K562 (cell line): ENCODE measurements around the gene WWP2. TPM values are rescaled to one million over a fixed set of nuclear protein-coding genes. Genes with fewer than 3 reads are reported as not detected.

ENCODE experiments used
- FUS ChIP-seq: fragments of 200-400 bp; formaldehyde crosslinking; optimal IDR thresholded peaks from 2 replicates; pipeline ENCODE3; 2017; ENCODE audit warnings: low read depth, low read length
- KLF16 ChIP-seq: IDR thresholded peaks from 2 replicates; pipeline ENCODE4 v1.6.1; 2016; ENCODE audit warnings: antibody characterized with exemption
- NCOR1 ChIP-seq: fragments of 450-650 bp; IDR thresholded peaks from 2 replicates; pipeline ENCODE4 v1.6.1; 2016; ENCODE audit warnings: mild to moderate bottlenecking, moderate library complexity
- NR2C2 ChIP-seq, 2 experiments: fragments of 200-800 bp in 1 of 2; sonication (Bioruptor generic) in 1 of 2; sonication (generic) in 1 of 2; formaldehyde crosslinking in 1 of 2; IDR thresholded peaks; 2 replicates each; pipeline versions ENCODE4 v1.6.1 to v1.8.0; 2016 to 2022; ENCODE audit warnings: mild to moderate bottlenecking in 1 of 2, missing compliant biosample characterization in 1 of 2, missing genetic modification characterization in 1 of 2, missing genetic modification reagents in 1 of 2
- NR4A1 ChIP-seq, 2 experiments: fragments of 250-450 bp in 1 of 2; fragments of 450-650 bp in 1 of 2; sonication (Bioruptor Pico) in 1 of 2; IDR thresholded peaks; 2 replicates each; pipeline versions ENCODE4 v1.4.0 to v1.6.1; 2016 to 2020; ENCODE audit warnings: mild to moderate bottlenecking in 2 of 2, missing compliant biosample characterization in 1 of 2, missing genetic modification characterization in 1 of 2, moderate library complexity in 1 of 2
- ZNF589 ChIP-seq: fragments of 200-800 bp; sonication (Bioruptor generic); IDR thresholded peaks from 2 replicates; pipeline ENCODE4 v1.6.1; 2016; ENCODE audit warnings: low read depth, missing genetic modification characterization, missing compliant biosample characterization
- polyA plus RNA-seq, 8 experiments: library from polyadenylated mRNA; depleted of rRNA in 4 of 8; stranded (reverse) in 5 of 8; unstranded in 3 of 8; fragments of >200 nt; fragmentation: Nextera tagmentation in 2 of 8; fragmentation: Illumina TruSeq in 1 of 8; extraction: Ambion mirVana in 2 of 8; extraction: Trizol in 1 of 8; gene quantifications; 2 replicates each; pipeline versions ENCODE4 v1.2.1 to v1.2.3, GENCODE V29; 2011 to 2014; ENCODE audit warnings: inconsistent platforms in 1 of 8, missing spikeins in 1 of 8
- total RNA-seq, 7 experiments: library from RNA; depleted of rRNA in 6 of 7; stranded (reverse); fragments of >200 nt in 6 of 7; fragmentation: Illumina TruSeq in 2 of 7; extraction: Trizol in 2 of 7; gene quantifications; 2 replicates each; pipeline versions ENCODE4 v1.2.1 to v1.2.3, GENCODE V29; 2011 to 2021; ENCODE audit warnings: low replicate concordance in 1 of 7
- TF ChIP-seq, protein P1 (sequence below), 2 experiments: fragments of 450-650 bp; IDR thresholded peaks; 2 replicates each; pipeline ENCODE4 v1.6.1; 2016; ENCODE audit warnings: mild to moderate bottlenecking in 2 of 2, borderline replicate concordance in 1 of 2, low read depth in 1 of 2, moderate library complexity in 1 of 2
- TF ChIP-seq, protein P2 (sequence below): fragments of 250-450 bp; sonication (Bioruptor Pico); IDR thresholded peaks from 2 replicates; pipeline ENCODE4 v1.4.0; 2020; ENCODE audit warnings: mild to moderate bottlenecking, moderate library complexity, borderline replicate concordance
- TF ChIP-seq, protein P3 (sequence below), 2 experiments: fragments of 450-650 bp; conservative IDR thresholded peaks; 2 replicates each; pipeline ENCODE4 v1.6.1; 2017; ENCODE audit warnings: mild to moderate bottlenecking in 2 of 2, moderate library complexity in 2 of 2
- TF ChIP-seq, protein P4 (sequence below), 3 experiments: IDR thresholded peaks in 2 of 3; conservative IDR thresholded peaks in 1 of 3; 2 replicates each; pipeline ENCODE4 v1.5.1; 2011 to 2012; ENCODE audit warnings: low read length in 3 of 3, mild to moderate bottlenecking in 3 of 3, control low read depth in 2 of 3, improper control_type of control experiment in 1 of 3, inconsistent platforms in 1 of 3, low read depth in 1 of 3, mixed read lengths in 1 of 3, moderate library complexity in 1 of 3; ENCODE audit not compliant: insufficient read depth in 2 of 3

The WWP2 gene
- total and polyA plus RNA-seq, 9 of the 15 experiments (the other 6 are each of a cell fraction or from before 2014, with no cell fraction given) = 1.9 to 34.4 (median 14.6) TPM

DNA sequence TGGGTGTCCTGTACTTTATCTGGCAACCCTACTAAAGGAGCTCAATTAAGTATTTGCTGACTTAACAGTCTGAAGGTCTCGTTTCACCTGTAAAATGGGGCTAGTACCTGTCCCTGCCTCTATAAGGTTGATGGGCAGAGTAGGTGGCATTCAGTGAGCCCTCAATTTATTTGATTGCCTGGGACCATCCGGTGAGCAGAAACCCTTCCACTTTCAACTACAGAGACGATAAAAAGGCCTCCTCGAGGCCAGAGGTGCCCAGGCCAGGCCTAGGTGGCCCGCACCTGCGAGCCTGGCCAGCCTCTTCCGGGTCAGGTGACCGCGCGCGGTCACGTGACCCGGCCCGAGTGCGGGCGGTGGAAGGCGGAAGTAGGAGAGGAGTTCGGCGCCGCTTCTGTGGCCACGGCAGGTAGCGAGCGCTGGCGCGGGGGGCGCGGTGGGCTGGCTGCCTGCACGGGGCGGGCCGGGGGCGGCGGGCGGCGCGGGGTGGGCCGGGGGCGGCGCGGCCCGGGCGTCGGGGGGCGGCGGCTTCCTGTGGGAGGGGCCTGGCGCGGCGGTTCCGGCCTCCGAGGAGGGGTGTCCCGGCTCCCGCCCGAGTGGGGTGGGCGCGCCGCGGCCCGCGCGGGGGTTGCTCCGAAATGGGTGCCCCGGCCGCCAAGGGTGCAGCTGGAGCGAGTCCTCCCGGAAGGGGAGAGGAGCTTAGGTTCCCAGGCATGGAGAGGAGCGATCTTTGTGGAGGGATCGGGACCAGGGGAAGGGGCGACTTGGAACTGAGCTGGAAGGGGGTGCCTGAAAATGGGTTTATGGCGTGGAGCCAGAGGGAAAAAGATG lies at the start of gene WWP2 (continued):
- TF ChIP-seq, protein P1, sequence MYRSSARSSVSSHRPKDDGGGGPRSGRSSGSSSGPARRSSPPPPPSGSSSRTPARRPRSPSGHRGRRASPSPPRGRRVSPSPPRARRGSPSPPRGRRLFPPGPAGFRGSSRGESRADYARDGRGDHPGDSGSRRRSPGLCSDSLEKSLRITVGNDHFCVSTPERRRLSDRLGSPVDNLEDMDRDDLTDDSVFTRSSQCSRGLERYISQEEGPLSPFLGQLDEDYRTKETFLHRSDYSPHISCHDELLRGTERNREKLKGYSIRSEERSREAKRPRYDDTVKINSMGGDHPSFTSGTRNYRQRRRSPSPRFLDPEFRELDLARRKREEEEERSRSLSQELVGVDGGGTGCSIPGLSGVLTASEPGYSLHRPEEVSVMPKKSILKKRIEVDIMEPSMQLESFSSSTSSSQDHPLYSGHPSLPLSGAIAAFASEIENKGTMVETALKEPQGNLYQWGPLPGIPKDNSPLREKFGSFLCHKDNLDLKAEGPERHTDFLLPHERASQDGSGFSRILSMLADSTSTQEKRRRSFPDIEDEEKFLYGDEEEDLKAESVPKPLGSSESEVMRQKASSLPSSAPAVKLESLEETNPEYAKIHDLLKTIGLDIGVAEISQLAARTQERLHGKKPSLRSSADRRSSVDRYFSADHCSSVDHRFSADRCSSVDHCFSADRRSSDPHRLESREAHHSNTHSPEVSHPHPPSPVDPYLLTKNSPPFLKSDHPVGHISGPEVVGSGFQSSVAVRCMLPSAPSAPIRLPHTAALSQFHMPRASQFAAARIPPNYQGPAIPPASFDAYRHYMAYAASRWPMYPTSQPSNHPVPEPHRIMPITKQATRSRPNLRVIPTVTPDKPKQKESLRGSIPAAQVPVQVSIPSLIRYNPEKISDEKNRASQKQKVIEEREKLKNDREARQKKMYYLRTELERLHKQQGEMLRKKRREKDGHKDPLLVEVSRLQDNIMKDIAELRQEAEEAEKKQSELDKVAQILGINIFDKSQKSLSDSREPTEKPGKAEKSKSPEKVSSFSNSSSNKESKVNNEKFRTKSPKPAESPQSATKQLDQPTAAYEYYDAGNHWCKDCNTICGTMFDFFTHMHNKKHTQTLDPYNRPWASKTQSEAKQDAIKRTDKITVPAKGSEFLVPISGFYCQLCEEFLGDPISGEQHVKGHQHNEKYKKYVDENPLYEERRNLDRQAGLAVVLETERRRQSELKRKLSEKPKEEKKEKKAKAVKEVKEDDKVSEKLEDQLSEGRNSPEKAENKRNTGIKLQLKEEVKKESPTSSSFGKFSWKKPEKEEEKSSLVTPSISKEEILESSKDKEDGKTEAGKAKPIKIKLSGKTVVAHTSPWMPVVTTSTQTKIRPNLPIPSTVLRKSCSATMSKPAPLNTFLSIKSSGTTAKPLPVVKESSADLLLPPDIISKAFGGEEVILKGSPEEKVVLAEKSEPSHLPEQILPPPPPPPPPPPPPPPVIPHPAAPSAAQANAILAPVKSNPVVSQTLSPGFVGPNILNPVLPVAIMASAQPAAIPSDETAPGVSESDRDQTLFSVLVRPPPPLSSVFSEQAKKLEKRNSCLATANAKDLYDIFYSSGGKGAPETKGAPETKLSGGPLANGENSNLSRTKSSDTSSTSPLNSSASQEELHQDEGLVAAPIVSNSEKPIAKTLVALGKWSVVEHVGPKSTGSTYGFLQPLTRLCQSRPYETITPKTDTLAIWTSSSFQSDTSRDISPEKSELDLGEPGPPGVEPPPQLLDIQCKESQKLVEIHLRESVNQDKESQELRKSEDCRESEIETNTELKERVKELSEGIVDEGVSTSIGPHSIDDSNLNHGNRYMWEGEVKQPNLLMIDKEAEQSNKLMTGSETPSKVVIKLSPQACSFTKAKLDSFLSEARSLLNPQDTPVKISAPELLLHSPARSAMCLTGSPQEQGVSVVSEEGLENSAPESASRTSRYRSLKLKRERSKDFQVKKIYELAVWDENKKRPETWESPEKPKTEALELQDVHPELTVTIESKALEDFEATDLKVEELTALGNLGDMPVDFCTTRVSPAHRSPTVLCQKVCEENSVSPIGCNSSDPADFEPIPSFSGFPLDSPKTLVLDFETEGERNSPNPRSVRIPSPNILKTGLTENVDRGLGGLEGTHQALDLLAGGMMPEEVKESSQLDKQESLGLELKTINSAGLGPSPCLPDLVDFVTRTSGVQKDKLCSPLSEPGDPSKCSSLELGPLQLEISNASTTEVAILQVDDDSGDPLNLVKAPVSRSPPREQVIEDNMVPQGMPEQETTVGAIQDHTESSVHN (IDR thresholded peaks at IDR 0.05; ENCODE audit: borderline replicate concordance in 1 of 2, low read depth in 1 of 2) = no peak
- TF ChIP-seq, protein P2, sequence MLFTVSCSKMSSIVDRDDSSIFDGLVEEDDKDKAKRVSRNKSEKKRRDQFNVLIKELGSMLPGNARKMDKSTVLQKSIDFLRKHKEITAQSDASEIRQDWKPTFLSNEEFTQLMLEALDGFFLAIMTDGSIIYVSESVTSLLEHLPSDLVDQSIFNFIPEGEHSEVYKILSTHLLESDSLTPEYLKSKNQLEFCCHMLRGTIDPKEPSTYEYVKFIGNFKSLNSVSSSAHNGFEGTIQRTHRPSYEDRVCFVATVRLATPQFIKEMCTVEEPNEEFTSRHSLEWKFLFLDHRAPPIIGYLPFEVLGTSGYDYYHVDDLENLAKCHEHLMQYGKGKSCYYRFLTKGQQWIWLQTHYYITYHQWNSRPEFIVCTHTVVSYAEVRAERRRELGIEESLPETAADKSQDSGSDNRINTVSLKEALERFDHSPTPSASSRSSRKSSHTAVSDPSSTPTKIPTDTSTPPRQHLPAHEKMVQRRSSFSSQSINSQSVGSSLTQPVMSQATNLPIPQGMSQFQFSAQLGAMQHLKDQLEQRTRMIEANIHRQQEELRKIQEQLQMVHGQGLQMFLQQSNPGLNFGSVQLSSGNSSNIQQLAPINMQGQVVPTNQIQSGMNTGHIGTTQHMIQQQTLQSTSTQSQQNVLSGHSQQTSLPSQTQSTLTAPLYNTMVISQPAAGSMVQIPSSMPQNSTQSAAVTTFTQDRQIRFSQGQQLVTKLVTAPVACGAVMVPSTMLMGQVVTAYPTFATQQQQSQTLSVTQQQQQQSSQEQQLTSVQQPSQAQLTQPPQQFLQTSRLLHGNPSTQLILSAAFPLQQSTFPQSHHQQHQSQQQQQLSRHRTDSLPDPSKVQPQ = no peak
- peak; percentile 34 for TF ChIP-seq NCOR1
- TF ChIP-seq ZNF589 (CRISPR knock-in tag) = peak; percentile 83; the same call in 1 of the 2 replicates
- TF ChIP-seq, protein P3, sequence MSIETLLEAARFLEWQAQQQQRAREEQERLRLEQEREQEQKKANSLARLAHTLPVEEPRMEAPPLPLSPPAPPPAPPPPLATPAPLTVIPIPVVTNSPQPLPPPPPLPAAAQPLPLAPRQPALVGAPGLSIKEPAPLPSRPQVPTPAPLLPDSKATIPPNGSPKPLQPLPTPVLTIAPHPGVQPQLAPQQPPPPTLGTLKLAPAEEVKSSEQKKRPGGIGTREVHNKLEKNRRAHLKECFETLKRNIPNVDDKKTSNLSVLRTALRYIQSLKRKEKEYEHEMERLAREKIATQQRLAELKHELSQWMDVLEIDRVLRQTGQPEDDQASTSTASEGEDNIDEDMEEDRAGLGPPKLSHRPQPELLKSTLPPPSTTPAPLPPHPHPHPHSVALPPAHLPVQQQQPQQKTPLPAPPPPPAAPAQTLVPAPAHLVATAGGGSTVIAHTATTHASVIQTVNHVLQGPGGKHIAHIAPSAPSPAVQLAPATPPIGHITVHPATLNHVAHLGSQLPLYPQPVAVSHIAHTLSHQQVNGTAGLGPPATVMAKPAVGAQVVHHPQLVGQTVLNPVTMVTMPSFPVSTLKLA (conservative IDR thresholded peaks at IDR 0.05) = peak; percentile 67 to 83
- TF ChIP-seq NR2C2 (CRISPR knock-in tag; IDR thresholded peaks at IDR 0.05) = no peak; the same call in 1 of the 2 replicates
- TF ChIP-seq NR2C2 (tag; IDR thresholded peaks at IDR 0.05) = peak; percentile 91
- TF ChIP-seq KLF16 = no peak
- no peak for TF ChIP-seq FUS
- TF ChIP-seq NR4A1 (CRISPR knock-in tag; IDR thresholded peaks at IDR 0.05) = no peak
- TF ChIP-seq NR4A1 (tag; IDR thresholded peaks at IDR 0.05) = no peak
- TF ChIP-seq, protein P4, sequence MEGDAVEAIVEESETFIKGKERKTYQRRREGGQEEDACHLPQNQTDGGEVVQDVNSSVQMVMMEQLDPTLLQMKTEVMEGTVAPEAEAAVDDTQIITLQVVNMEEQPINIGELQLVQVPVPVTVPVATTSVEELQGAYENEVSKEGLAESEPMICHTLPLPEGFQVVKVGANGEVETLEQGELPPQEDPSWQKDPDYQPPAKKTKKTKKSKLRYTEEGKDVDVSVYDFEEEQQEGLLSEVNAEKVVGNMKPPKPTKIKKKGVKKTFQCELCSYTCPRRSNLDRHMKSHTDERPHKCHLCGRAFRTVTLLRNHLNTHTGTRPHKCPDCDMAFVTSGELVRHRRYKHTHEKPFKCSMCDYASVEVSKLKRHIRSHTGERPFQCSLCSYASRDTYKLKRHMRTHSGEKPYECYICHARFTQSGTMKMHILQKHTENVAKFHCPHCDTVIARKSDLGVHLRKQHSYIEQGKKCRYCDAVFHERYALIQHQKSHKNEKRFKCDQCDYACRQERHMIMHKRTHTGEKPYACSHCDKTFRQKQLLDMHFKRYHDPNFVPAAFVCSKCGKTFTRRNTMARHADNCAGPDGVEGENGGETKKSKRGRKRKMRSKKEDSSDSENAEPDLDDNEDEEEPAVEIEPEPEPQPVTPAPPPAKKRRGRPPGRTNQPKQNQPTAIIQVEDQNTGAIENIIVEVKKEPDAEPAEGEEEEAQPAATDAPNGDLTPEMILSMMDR (IDR thresholded peaks at IDR 0.05 in 2 of 3, conservative IDR thresholded peaks at IDR 0.05 in 1 of 3; ENCODE audit: insufficient read depth in 2 of 3, low read depth in 1 of 3, low read length in 3 of 3) = no peak
